SU-DHL-6 (cell line): ENCODE results near the gene RABGAP1.
A peak's percentile ranks its signal among the peaks of the same experiment; 100 is the strongest.

Experiments used
- H2AFZ ChIP-seq: fragments of 200-600 bp; sonication (generic); 2 replicates; pipeline ENCODE4 v1.6.1; 2014; ENCODE audit warnings: low read depth, mild to moderate bottlenecking, moderate library complexity, mixed read lengths, antibody characterized with exemption, low read length; ENCODE audit not compliant: severe bottlenecking
- H3F3A ChIP-seq: fragments of 200-600 bp; shearing (Covaris generic); 2 replicates; pipeline ENCODE4 v1.6.0; 2016; ENCODE audit warnings: antibody characterized with exemption, mild to moderate bottlenecking; ENCODE audit not compliant: insufficient read depth
- H3K27ac ChIP-seq: fragments of 200-600 bp; sonication (generic); 2 replicates; pipeline ENCODE4 v1.5.1; 2016; ENCODE audit warnings: low read depth, mild to moderate bottlenecking, low read length, moderate library complexity, mixed read lengths
- H3K27me3 ChIP-seq: fragments of 200-600 bp; sonication (generic), shearing (Covaris generic); 2 replicates; pipeline ENCODE4 v1.6.0; 2014; ENCODE audit warnings: mild to moderate bottlenecking, low read length
- H3K36me3 ChIP-seq: fragments of 200-600 bp; sonication (generic); 2 replicates; pipeline ENCODE4 v1.6.1; 2014; ENCODE audit warnings: mild to moderate bottlenecking, low read length, mixed read lengths
- H3K4me2 ChIP-seq: fragments of 300-600, 200-600 bp; shearing (Covaris generic), sonication (generic); 2 replicates; pipeline ENCODE4 v1.6.0; 2014; ENCODE audit warnings: low read length, low read depth, mild to moderate bottlenecking; ENCODE audit not compliant: poor library complexity, severe bottlenecking
- H3K4me3 ChIP-seq: fragments of 200-600 bp; sonication (generic); 2 replicates; pipeline ENCODE4 v1.5.1; 2014; ENCODE audit warnings: antibody characterized with exemption, low read length, mild to moderate bottlenecking, mixed read lengths; ENCODE audit not compliant: insufficient read depth, poor library complexity, severe bottlenecking
- H3K79me2 ChIP-seq: fragments of 200-600 bp; sonication (generic); 2 replicates; pipeline ENCODE4 v1.6.1; 2014; ENCODE audit warnings: mild to moderate bottlenecking, low read length, moderate library complexity; ENCODE audit not compliant: insufficient read depth
- H3K9ac ChIP-seq: fragments of 200-600 bp; sonication (generic); 2 replicates; pipeline ENCODE4 v1.7.0; 2014; ENCODE audit warnings: mild to moderate bottlenecking, low read length
- H3K9me2 ChIP-seq: fragments of 200-600 bp; sonication (generic); replicated peaks from 2 replicates; pipeline ENCODE4 v1.6.1; 2014; ENCODE audit warnings: low read length; ENCODE audit not compliant: insufficient read depth
- H3K9me3 ChIP-seq: fragments of 200-600 bp; sonication (generic); 2 replicates; pipeline ENCODE4 v1.6.1; 2014; ENCODE audit warnings: low read length, mixed read lengths; ENCODE audit not compliant: insufficient read depth
- H4K20me1 ChIP-seq: fragments of 200-600 bp; sonication (generic); 2 replicates; pipeline ENCODE4 v1.6.1; 2014; ENCODE audit warnings: low read depth, mild to moderate bottlenecking, antibody characterized with exemption, low read length, moderate library complexity, mixed read lengths
- CTCF ChIP-seq: fragments of 200-600 bp; sonication (generic); IDR thresholded peaks from one replicate; pipeline ENCODE4 v1.5.1; 2017; ENCODE audit warnings: antibody characterized with exemption, mild to moderate bottlenecking, low read length, moderate library complexity; ENCODE audit not compliant: insufficient read depth, poor library complexity, severe bottlenecking
- EZH2phosphoT487 ChIP-seq: fragments of 200-600 bp; sonication (generic), shearing (Covaris generic); conservative IDR thresholded peaks from 2 replicates; pipeline ENCODE4 v1.6.1; 2018; ENCODE audit warnings: mild to moderate bottlenecking, antibody characterized with exemption, low read length, moderate library complexity, mixed read lengths

The RABGAP1 gene

DNA sequence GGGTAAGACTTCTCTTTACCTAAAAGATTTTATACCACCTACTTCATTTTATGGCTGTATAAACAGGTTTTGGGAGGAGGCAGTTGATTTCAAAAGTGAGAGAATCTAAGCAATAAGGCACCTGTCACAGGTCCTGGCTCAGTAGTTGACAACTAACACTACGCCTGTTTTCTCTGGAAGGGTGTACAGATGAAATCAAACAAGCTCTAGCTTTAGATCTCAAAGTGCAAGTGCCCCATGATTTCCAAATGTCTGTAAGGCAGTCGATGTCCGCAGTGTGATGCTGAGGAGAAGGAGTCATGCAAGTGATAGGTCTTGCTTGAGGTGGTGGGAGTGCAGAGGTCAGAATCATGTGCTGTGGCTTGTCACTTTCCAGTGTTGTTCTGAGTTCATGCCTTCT, 158.7 kb downstream of the RABGAP1 start:
- H3K4me3 ChIP-seq = no peak overlapping the region
- H2AFZ ChIP-seq = no peak overlapping the region
- H3K9me3 ChIP-seq = no peaks in the 10 kb centered on the region
- H3K79me2 ChIP-seq = no peaks in the 10 kb centered on the region
- H3K4me2 ChIP-seq = no peak overlapping the region
- H3K36me3 ChIP-seq = peaks cover 14% of the 10 kb centered on the region; the same call in 1 of the 2 replicates
- H4K20me1 ChIP-seq = no peaks in the 10 kb centered on the region
- no peak overlapping the region for H3K27ac ChIP-seq
- H3K9ac ChIP-seq = no peak overlapping the region
- H3K9me2 ChIP-seq = no peaks in the 10 kb centered on the region
- TF ChIP-seq CTCF = no peak
- no peak for TF ChIP-seq EZH2phosphoT487
- peaks cover 19% of the 10 kb centered on the region for H3F3A ChIP-seq
- H3K27me3 ChIP-seq = no peaks in the 10 kb centered on the region

DNA sequence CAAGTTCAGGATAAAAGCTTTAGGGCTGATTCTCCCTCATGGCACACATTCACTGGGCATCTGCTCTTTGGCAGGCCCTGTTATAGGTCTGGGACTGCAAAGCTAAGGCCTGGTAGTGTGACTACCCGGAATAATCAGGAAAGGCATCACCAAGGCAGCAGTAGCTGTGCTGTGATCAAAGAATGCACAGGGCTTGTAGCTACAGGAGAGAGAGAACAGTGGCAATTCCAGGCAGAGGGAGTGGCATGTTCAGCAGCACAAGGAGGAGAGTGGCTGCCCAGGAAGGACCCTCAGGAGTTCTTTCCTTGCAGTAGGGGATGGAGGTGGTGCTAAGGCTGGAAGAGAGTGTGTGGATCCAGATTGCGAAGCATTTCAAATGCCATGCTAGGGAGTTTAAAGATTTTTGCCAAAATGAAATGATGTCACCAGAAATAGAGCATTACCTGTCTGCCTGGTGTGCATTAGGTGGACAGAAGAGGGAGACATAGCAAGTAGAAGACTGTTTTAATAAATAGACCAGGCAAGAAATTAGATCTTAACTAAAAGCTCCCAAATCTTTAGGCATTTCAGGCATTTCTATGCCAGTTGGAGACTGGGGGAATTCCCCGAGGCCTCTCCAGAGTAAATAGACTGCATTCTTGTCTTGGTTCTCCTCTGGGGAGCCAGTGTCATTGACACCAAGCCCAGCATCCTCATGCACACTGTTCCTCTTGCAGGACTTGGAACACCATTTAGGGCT, 161.7 kb downstream of the RABGAP1 start:
- peak; percentile 47 for TF ChIP-seq CTCF
- TF ChIP-seq EZH2phosphoT487 = no peak
- Histone ChIP-seq H3K79me2 (no peaks in the 10 kb centered on the region), H3K36me3 (peaks cover 8% of the 10 kb centered on the region; the same call in 1 of the 2 replicates), H3K4me2 (no peak overlapping the region), H4K20me1 (no peaks in the 10 kb centered on the region), H3F3A (peaks cover 34% of the 10 kb centered on the region), H3K9ac (no peak overlapping the region), H3K27ac (no peak overlapping the region), H3K27me3 (no peaks in the 10 kb centered on the region), H3K9me3 (no peaks in the 10 kb centered on the region), H3K9me2 (no peaks in the 10 kb centered on the region), H3K4me3 (no peak overlapping the region), H2AFZ (no peak overlapping the region)

DNA sequence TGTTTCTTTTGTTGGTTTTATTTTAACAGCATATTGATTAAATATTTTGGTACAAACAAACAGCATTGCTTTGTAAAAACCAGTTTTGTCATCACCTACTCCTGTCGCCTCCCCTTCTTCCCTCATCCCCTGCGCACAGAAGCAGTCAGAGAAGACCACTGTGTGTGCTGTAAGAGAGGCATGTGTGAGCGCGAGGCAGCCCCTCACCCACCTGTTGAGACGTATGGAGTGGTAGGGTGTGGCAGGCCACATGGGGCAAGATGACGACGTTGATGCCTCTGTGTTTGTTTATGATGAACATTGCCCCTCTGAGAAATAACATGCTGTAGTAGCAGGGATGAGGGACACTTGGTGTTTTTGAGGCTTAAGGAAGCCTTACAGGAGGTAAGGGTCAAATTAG, 164.0 kb downstream of the RABGAP1 start:
- no peak overlapping the region for H3K9ac ChIP-seq
- peaks cover 34% of the 10 kb centered on the region for H3F3A ChIP-seq
- no peaks in the 10 kb centered on the region for H3K27me3 ChIP-seq
- no peak overlapping the region for H2AFZ ChIP-seq
- H3K4me2 ChIP-seq = no peak overlapping the region
- no peaks in the 10 kb centered on the region for H3K79me2 ChIP-seq
- no peaks in the 10 kb centered on the region for H3K9me2 ChIP-seq
- no peaks in the 10 kb centered on the region for H4K20me1 ChIP-seq
- no peak overlapping the region for H3K4me3 ChIP-seq
- TF ChIP-seq EZH2phosphoT487 = no peak
- no peak for TF ChIP-seq CTCF
- no peak overlapping the region; the same call in 1 of the 2 replicates for H3K27ac ChIP-seq
- H3K9me3 ChIP-seq = no peaks in the 10 kb centered on the region
- no peaks in the 10 kb centered on the region for H3K36me3 ChIP-seq
